Left lung (tissue), 10 donors: ENCODE data around the gene ADGRB3. TPM values are rescaled to one million over a fixed set of nuclear protein-coding genes. Genes with fewer than 3 reads are reported as not detected.

Experiments
- ATAC-seq: fragments of 200-7000 bp; cut with Tn5 transposase; one replicate; pipeline ENCODE4 v1.9.1; 2020; ENCODE audit warnings: moderate library complexity
- DNase-seq, 4 donors: peaks; one replicate each; pipeline ENCODE4 v3.0.0-alpha.2; 2013 to 2020
- H3K27ac ChIP-seq, 2 donors: fragments of 200-600 bp; sonication (generic) in 1 of 2; one replicate each; pipeline versions ENCODE4 v1.5.0 to v1.8.0; 2020 to 2021
- H3K27me3 ChIP-seq, 2 donors: fragments of 200-600 bp; sonication (generic) in 1 of 2; one replicate each; pipeline versions ENCODE4 v1.5.0 to v1.8.0; 2020 to 2021
- H3K36me3 ChIP-seq, 2 donors: fragments of 200-600 bp; sonication (generic) in 1 of 2; one replicate each; pipeline versions ENCODE4 v1.5.0 to v1.8.0; 2020 to 2021
- H3K4me1 ChIP-seq, 2 donors: fragments of 200-600 bp; one replicate each; pipeline ENCODE4 v1.8.0; 2021
- H3K4me3 ChIP-seq, 2 donors: fragments of 200-600 bp; sonication (generic) in 1 of 2; one replicate each; pipeline versions ENCODE4 v1.5.0 to v1.8.0; 2020 to 2021; ENCODE audit warnings: mild to moderate bottlenecking in 1 of 2
- H3K9me3 ChIP-seq, 2 donors: fragments of 200-600 bp; sonication (generic) in 1 of 2; one replicate each; pipeline versions ENCODE4 v1.5.0 to v1.8.0; 2020 to 2021
- CTCF ChIP-seq, 2 donors: fragments of 200-600 bp; sonication (generic) in 1 of 2; IDR thresholded peaks; one replicate each; pipeline versions ENCODE4 v1.5.0 to v1.8.0; 2021; ENCODE audit warnings: antibody characterized with exemption in 2 of 2
- intact Hi-C, 2 donors: fragments of 100-400 bp; cut with DNase I; formaldehyde crosslinking; loops; one replicate each; pipeline versions ENCODE4 v1.11.2 to v1.14.2; 2022
- polyA plus RNA-seq, 6 donors: library from polyadenylated mRNA; unstranded; fragments of 120-200 nt; gene quantifications; one replicate each; pipeline ENCODE4 v1.2.1, GENCODE V29; 2013; ENCODE audit not compliant: insufficient read length in 6 of 6
- total RNA-seq, 2 donors: library from RNA; stranded (reverse); fragmentation: NEBNext Ultra II Directional; extraction: Animal tissue kit (Norgen Biotek cat#: 25700); gene quantifications; one replicate each; pipeline ENCODE4 v1.2.1, GENCODE V29; 2021
- donor health status: DM: no; HTN: yes; CAD: no.
- donor health status: DM: no; HTN: no; CAD: no.

Gene ADGRB3
- total and polyA plus RNA-seq, 8 donors, result 2.0 to 22.4 (median 13.7) TPM

- Histone ChIP-seq H3K27me3 (no peaks in the 10 kb centered on the region), H3K36me3 (no peaks in the 10 kb centered on the region), H3K4me3 (no peak overlapping the region), H3K4me1 (no peaks in the 10 kb centered on the region), H3K9me3 (no peaks in the 10 kb centered on the region), H3K27ac (no peak overlapping the region)
- no peak for DNase-seq
- TF ChIP-seq CTCF (IDR thresholded peaks at IDR 0.05), result no peak
- intact Hi-C loops, result no loop called here
- ATAC-seq, result no peak
These were observed 312.6 kb downstream of the ADGRB3 start for GRCh38 chr6:68947721-68948120.

DNA sequence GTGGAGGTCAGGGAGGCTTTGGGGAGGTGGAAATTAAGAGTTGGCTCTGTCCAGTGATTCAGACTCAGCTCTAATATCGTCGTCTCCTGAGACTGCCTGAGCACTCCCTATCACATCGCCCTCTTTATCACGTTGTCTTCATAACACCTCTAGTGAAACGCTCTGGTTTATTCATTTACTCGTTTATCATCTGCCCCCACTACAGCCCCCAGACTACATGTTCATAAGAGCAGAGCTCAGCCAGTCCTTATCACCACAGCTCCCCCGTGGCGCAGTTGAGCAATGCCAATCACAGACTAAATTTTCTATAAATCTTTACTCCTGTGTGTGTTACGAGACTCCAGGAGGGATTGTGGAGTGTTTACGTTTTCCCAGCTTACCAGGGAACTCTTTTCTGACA is 316.2 kb downstream of the ADGRB3 start:
- DNase-seq (no peak), ATAC-seq (peak; percentile 66)
- no peaks in the 10 kb centered on the region for H3K27me3 ChIP-seq
- H3K9me3 ChIP-seq, result no peaks in the 10 kb centered on the region
- H3K4me3 ChIP-seq, result no peak overlapping the region
- no peaks in the 10 kb centered on the region for H3K4me1 ChIP-seq
- no peak overlapping the region for H3K27ac ChIP-seq
- TF ChIP-seq CTCF (IDR thresholded peaks at IDR 0.05), result no peak
- intact Hi-C loops, result no loop called here
- H3K36me3 ChIP-seq, result no peaks in the 10 kb centered on the region

GRCh38 chr6:68958327-68958726 is 323.2 kb downstream of the ADGRB3 start:
- Histone ChIP-seq H3K27me3 (no peaks in the 10 kb centered on the region), H3K9me3 (no peaks in the 10 kb centered on the region), H3K36me3 (no peaks in the 10 kb centered on the region), H3K4me1 (no peaks in the 10 kb centered on the region), H3K4me3 (no peak overlapping the region), H3K27ac (no peak overlapping the region)
- DNase-seq (peak in 1 of 4 donors; percentile 12), ATAC-seq (peak; percentile 52)
- peak in 1 of 2 donors; percentile 24 for TF ChIP-seq CTCF (IDR thresholded peaks at IDR 0.05)
- intact Hi-C loops, result no loop called here

GRCh38 chr6:68967549-68968300 is 332.6 kb downstream of the ADGRB3 start:
- Histone ChIP-seq H3K4me1 (no peaks in the 10 kb centered on the region), H3K9me3 (no peaks in the 10 kb centered on the region), H3K36me3 (no peaks in the 10 kb centered on the region), H3K27me3 (no peaks in the 10 kb centered on the region), H3K4me3 (no peak overlapping the region), H3K27ac (no peak overlapping the region)
- ATAC-seq (peak; percentile 97), DNase-seq (peak in 3 of 4 donors; percentile 40 to 71 (median 49))
- TF ChIP-seq CTCF (IDR thresholded peaks at IDR 0.05), result peak; percentile 65 to 87
- intact Hi-C loops, result no loop called here

DNA sequence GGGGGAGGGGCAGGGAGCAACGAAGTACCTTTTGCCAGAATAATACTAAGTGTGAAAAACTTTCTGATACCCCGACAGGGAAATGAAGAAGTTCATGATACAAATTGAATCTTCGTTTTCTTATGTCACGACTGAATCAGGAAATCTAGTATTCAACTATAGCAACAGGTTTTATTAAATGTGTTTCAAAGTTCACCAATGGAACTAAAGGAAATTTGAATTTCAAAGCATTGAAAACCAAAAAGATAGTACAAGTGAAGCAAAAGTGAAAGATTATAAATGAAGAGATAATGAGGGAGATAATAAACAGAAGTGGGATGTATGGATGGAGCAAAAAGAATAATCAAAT is 333.2 kb downstream of the ADGRB3 start:
- ATAC-seq (no peak), DNase-seq (no peak)
- H3K4me3 ChIP-seq, result no peak overlapping the region
- no peaks in the 10 kb centered on the region for H3K9me3 ChIP-seq
- intact Hi-C loops, result no loop called here
- no peaks in the 10 kb centered on the region for H3K4me1 ChIP-seq
- no peaks in the 10 kb centered on the region for H3K27me3 ChIP-seq
- H3K36me3 ChIP-seq, result no peaks in the 10 kb centered on the region
- no peak for TF ChIP-seq CTCF (IDR thresholded peaks at IDR 0.05)
- no peak overlapping the region for H3K27ac ChIP-seq
